Mucosa of stomach (tissue), 1 donor: ENCODE measurements around the gene CCNY.

ENCODE experiments used
- H3K27me3 ChIP-seq: one replicate; pipeline ENCODE4 v1.7.0; 2013; ENCODE audit warnings: mild to moderate bottlenecking, low read length; ENCODE audit not compliant: control insufficient read depth, insufficient read depth
- H3K36me3 ChIP-seq: one replicate; pipeline ENCODE4 v1.7.0; 2013; ENCODE audit warnings: low read length; ENCODE audit not compliant: control insufficient read depth, insufficient read depth
- H3K4me1 ChIP-seq: one replicate; pipeline ENCODE4 v1.7.0; 2013; ENCODE audit warnings: mild to moderate bottlenecking, low read length; ENCODE audit not compliant: control insufficient read depth, insufficient read depth
- H3K4me3 ChIP-seq: one replicate; pipeline ENCODE4 v1.7.0; 2013; ENCODE audit warnings: low read length
- H3K9ac ChIP-seq: one replicate; pipeline ENCODE4 v1.7.0; 2013; ENCODE audit warnings: mild to moderate bottlenecking, low read length, moderate library complexity
- H3K9me3 ChIP-seq: one replicate; pipeline ENCODE4 v1.7.0; 2013; ENCODE audit warnings: mild to moderate bottlenecking, low read length, moderate library complexity; ENCODE audit not compliant: control insufficient read depth
- donor health status: Pancreatic carcinoma.

Gene CCNY

DNA sequence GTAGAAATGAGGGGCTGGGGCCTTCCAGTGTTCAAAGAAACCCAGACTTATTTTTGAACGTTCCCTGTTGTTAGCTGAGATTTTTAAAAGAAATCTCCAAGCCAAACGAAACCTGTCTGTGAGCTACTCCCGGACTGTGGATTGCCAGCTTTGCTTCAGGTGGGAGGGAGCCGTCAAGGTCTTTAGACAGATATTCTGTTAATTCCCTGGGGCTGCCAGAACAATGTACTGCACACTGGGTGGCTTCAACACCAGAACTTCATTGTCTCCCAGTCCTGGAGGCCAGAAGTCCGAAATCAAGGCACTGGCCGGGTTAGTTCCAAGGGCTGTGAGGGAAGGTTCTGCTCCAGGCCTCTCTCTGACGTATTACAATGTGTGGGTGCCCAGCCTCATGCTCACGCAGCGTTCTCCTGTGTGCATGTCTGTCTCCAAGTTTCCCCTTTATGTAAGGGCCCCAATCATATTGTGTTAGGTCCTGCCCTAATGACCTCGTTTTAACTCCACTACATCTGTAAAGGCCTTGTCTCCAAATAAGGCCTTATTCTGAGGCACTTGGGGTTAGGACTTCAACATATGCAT lies 208.9 kb downstream of the CCNY start:
- H3K27me3 ChIP-seq = no peaks in the 10 kb centered on the region
- no peaks in the 10 kb centered on the region for H3K36me3 ChIP-seq
- no peak overlapping the region for H3K4me3 ChIP-seq
- no peak overlapping the region for H3K9ac ChIP-seq
- no peaks in the 10 kb centered on the region for H3K9me3 ChIP-seq
- H3K4me1 ChIP-seq = no peaks in the 10 kb centered on the region

DNA sequence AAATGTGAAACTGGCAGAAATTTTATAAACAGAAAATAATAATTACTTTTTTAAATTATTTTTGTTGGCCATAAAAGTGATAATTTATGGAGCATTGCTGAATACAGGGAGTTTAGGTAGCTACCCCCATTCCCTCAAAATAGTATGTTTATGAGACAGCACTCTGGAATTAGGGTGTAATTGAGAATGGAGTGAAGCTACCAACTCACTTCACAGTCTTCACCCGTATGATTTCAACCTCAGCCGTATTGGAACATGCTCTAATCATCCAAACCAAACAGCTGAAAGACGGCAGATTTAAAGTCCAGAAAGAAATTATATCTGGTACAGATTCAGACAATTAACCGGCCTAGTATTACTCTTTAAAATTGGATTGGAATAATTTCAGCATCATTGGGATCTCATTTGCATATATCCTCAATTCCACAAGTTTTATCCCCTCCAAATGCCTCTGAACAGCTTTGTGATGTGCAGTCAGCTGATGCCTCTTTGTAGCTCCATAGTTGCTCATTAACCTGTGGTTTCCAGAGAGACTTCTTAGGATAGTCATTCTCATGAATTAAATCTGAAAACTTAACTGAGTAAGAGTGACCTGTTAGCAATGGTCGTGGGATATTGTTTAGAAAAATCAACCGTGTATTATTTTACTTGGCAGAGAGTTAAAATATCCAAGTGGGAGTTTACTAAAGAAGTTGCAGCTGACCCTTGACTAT lies 209.7 kb downstream of the CCNY start:
- Histone ChIP-seq H3K4me3 (no peak overlapping the region), H3K36me3 (no peaks in the 10 kb centered on the region), H3K9me3 (no peaks in the 10 kb centered on the region), H3K27me3 (no peaks in the 10 kb centered on the region), H3K4me1 (no peaks in the 10 kb centered on the region), H3K9ac (no peak overlapping the region)

DNA sequence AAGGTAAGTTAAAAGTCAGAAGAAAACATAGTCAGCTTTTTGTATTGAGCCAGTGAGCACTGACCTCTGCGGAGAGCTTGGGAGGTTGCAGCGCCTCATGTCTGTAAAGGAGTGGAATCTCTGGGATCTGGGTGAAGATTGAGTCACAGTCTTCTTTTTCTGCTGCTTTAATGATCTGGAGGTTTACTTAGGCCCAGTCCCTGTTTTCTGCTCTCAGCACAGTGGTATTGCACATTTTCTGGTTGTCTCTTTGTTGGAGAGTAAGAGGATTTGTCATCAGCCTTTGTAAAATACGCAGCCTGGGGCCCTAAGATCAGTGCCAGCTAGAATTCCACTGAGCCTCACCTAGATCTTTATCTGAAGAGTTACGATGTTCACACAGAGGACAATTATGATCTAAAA lies 210.5 kb downstream of the CCNY start:
- Histone ChIP-seq H3K27me3 (no peaks in the 10 kb centered on the region), H3K9me3 (no peaks in the 10 kb centered on the region), H3K9ac (no peak overlapping the region), H3K4me1 (no peaks in the 10 kb centered on the region), H3K4me3 (no peak overlapping the region), H3K36me3 (no peaks in the 10 kb centered on the region)

DNA sequence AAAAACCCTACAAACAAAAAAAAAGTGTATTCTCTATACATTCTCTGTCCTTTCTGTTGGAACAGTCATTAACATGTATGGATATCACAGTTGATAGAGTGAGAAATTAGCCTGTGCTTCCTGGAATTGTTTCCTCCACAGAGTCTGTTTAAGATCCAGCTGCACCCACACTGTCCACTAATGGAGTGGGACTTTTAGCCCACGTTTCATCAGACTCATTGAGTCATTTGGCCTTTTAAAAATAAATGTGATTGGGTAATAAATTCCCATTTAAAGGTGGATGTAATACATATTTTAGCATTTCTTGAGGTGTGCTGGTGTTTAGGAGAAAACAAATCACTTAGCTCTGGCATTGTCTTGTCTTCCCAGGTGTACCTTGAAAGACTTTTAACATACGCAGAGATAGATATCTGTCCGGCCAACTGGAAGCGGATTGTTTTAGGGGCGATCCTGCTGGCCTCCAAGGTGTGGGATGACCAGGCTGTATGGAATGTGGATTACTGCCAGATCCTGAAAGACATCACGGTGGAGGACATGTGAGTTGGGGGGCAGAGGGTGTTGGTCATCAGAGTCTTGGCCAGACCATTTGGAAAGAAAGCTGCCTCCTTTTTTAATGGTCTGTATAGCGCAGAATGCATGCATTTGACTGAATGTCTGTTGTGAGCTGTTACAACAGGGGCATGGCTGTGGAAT lies 216.5 kb downstream of the CCNY start:
- Histone ChIP-seq H3K4me1 (no peaks in the 10 kb centered on the region), H3K36me3 (no peaks in the 10 kb centered on the region)

DNA sequence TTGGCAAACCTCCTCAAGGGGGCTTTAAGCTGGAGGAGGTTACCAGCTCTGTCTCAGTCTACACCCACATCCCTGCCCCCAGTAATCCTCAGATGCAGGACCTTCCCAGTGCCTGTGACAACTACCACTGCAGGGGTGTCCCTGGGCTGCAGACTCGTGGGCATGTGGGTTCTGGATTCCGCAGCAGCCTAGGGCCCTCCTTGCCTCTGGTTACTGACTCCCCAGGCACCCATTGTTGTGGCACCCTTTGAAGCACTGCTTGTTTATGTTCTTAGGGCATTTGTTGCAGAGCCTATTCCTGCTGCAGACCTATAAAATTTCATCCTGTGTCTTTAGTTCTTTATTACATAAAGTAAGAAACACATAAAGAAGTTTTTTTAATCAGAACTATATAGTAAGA lies 217.7 kb downstream of the CCNY start:
- no peaks in the 10 kb centered on the region for H3K36me3 ChIP-seq
- H3K27me3 ChIP-seq = no peaks in the 10 kb centered on the region
- H3K9ac ChIP-seq = no peak overlapping the region
- H3K9me3 ChIP-seq = no peaks in the 10 kb centered on the region
- no peak overlapping the region for H3K4me3 ChIP-seq
- no peaks in the 10 kb centered on the region for H3K4me1 ChIP-seq

More for the DNA sequence above, 216.5 kb downstream of the CCNY start:
- Histone ChIP-seq H3K9me3 (no peaks in the 10 kb centered on the region), H3K9ac (no peak overlapping the region), H3K4me3 (no peak overlapping the region), H3K27me3 (no peaks in the 10 kb centered on the region)

DNA sequence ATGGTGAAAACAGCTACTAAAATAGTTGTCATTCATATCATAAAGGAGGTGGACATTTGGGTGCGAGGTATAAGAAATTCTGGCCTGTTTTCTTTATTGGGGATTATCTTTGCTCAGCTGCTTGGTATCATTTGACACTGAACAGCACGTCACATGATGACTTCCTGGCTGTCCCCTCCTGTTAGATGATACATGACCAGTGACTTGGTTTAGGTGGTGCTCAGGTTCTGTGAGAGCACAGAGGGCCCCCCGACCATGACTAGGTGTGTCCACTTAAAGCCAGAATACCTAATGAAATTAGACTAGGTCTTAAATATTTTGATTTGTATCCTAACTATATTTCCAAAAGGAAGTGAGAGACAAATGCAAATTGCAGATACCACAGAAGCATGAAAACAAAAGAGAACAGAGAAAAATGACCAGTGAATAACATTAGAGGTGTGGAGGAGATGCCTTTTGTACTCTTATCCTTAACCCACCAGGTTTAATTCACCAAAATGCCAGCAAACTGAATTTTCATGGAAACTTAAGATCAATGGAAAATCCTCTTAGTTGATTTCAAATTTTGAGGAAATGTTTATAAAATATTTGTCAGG lies 218.2 kb downstream of the CCNY start:
- Histone ChIP-seq H3K9ac (no peak overlapping the region), H3K4me1 (no peaks in the 10 kb centered on the region), H3K9me3 (no peaks in the 10 kb centered on the region), H3K27me3 (no peaks in the 10 kb centered on the region), H3K36me3 (no peaks in the 10 kb centered on the region), H3K4me3 (no peak overlapping the region)

DNA sequence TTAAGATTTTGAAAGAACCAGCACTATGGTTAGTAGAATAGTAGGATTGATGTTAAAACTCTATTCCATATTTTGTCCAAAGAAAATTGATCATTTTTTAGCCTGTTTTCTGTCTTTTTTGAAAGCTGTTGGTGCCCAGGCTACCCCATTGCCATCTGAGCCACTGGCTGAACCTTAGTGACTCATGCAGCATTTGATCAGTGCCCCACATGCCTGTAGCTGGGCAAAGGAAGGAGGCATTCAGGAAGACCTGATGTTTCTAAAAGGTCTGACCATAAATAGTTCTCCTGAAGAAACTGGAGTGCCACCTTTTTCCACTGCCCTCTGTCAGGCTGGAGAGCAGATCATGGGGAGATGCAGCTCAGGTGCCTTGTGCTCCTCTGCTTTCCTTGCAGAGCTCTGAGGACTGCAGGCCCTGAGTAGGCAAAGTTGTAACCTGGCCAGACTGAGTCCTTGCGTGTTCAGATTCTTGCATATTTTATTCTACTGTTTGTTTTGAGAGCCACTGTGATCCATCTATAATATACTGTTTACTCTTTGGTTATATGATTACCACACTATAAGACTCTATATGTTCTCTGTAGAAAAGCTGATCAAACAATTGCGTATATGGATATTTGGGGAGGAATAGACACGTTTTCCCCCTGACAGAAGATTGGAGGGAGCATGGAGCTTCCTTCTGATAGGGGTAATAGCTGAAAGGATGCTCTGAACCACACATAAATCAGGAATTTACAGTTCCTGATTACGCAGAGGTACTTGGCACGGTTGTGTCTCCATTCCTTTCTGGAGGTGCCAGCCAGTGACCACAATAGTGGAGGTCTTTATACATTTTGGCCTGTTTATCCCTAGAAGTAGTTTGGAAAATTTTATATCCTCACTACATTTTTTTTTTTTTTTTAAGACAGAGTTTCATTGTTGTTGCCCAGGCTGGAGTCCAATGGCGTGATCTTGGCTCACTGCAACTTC lies 219.9 kb downstream of the CCNY start:
- H3K4me1 ChIP-seq = no peaks in the 10 kb centered on the region
- no peak overlapping the region for H3K4me3 ChIP-seq
- H3K27me3 ChIP-seq = no peaks in the 10 kb centered on the region
- no peaks in the 10 kb centered on the region for H3K36me3 ChIP-seq
- H3K9me3 ChIP-seq = no peaks in the 10 kb centered on the region
- H3K9ac ChIP-seq = no peak overlapping the region

DNA sequence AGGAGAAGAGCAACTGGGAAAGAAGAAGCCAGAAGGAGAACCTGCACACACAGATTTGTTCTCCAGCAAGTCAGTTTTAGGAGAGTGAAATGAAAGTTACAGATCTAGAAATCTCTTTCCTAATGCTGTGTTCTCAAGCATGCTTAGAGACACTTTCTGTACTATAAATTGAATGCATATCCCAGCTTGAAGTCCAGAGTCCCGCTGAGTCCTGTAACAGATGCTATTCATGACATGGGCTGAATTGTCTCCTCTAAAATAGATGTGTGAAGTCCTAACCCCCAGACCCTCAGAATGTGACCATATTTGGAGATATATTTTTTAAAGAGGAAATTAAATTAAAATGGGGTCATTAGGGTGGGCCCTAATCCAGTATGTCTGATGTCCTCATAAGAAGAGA lies 222.0 kb downstream of the CCNY start:
- no peaks in the 10 kb centered on the region for H3K36me3 ChIP-seq
- H3K9me3 ChIP-seq = no peaks in the 10 kb centered on the region
- no peak overlapping the region for H3K9ac ChIP-seq
- H3K4me3 ChIP-seq = no peak overlapping the region
- H3K27me3 ChIP-seq = no peaks in the 10 kb centered on the region
- no peaks in the 10 kb centered on the region for H3K4me1 ChIP-seq

DNA sequence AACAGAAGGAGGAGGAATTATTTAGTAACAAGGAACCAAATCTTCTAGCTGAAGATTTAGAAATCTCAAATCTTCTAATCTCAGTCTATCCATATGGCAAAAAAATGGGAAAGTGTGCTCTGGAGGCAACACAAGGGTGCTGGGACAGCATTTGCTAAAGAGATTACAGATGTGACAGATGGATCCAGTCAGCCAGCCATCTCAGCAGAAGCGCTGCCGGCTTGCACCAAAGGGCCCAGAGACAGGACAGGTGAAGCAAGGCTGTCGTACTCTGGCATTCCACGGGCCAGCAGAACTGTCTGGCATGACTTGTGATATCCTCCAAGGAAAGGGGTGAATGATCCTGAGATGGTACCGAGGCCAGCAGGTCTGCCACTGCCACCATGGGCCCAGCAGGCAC lies 223.1 kb downstream of the CCNY start:
- Histone ChIP-seq H3K9ac (no peak overlapping the region), H3K9me3 (no peaks in the 10 kb centered on the region), H3K4me3 (no peak overlapping the region), H3K4me1 (no peaks in the 10 kb centered on the region), H3K36me3 (no peaks in the 10 kb centered on the region), H3K27me3 (no peaks in the 10 kb centered on the region)

DNA sequence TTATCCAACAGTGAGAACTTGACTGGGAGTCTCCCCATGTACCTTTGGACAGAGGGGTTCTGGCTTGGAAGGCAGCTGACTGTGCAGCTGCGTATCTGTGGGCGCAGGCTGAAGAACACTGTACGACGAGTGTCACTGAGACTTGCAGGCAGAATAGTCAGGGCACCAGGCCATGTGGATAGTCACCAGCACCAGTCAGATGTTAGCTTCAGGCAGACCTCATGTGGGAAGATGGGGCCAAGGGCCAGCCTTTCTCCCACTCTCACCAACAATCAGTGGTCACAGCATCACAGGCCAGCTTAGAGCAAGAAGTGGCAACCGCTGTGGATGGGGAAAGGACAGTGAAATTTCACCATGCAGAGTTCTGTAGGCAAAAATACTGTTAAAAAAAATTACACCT lies 225.4 kb downstream of the CCNY start:
- Histone ChIP-seq H3K27me3 (no peaks in the 10 kb centered on the region), H3K4me3 (no peak overlapping the region), H3K9ac (no peak overlapping the region), H3K36me3 (no peaks in the 10 kb centered on the region), H3K9me3 (no peaks in the 10 kb centered on the region), H3K4me1 (no peaks in the 10 kb centered on the region)

DNA sequence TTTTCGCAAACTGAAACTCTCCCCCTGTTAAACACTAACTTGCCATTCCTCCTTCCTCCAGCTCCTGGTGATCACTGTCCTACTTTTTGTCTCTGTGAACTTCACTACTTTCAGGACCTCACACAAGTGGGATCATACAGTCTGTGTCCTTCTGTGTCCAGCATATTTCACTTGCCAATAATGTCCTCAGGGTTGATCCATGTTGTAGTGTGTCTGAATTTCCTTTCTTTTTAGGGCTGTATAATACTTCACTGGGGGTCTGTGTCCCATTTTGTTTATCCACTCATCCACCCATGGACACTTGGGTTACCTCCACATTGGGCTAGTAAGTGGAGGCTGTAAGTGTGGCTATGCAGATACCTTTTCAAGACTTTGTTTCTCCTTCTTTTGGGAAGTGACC lies 226.1 kb downstream of the CCNY start:
- H3K4me3 ChIP-seq = no peak overlapping the region
- no peaks in the 10 kb centered on the region for H3K36me3 ChIP-seq
- no peaks in the 10 kb centered on the region for H3K9me3 ChIP-seq
- no peak overlapping the region for H3K9ac ChIP-seq
- no peaks in the 10 kb centered on the region for H3K27me3 ChIP-seq
- no peaks in the 10 kb centered on the region for H3K4me1 ChIP-seq
